Transverse colon (tissue), 4 donors: Measurements from ENCODE around the gene RNU11. TPM values are rescaled to one million over a fixed set of nuclear protein-coding genes. Genes with fewer than 3 reads are reported as not detected.

Experiments used
- DNase-seq: peaks from one replicate; pipeline ENCODE4 v3.0.0-alpha.2; 2019
- H3K27ac ChIP-seq, 4 donors: fragments of 200-600 bp; sonication (generic); 2 replicates each; pipeline ENCODE4 v1.5.1; 2016 to 2018; ENCODE audit warnings: inconsistent platforms in 4 of 4
- H3K27me3 ChIP-seq: fragments of 200-600 bp; sonication (generic); 2 replicates; pipeline ENCODE4 v1.5.1; 2017; ENCODE audit warnings: inconsistent platforms
- H3K36me3 ChIP-seq, 4 donors: fragments of 200-600 bp; sonication (generic); 2 replicates each; pipeline ENCODE4 v1.5.1; 2017 to 2019; ENCODE audit warnings: inconsistent platforms in 4 of 4
- H3K4me1 ChIP-seq, 4 donors: fragments of 200-600 bp; sonication (generic); 2 replicates each; pipeline ENCODE4 v1.5.1; 2017 to 2020; ENCODE audit warnings: inconsistent platforms in 4 of 4
- H3K4me3 ChIP-seq, 4 donors: fragments of 200-600 bp; sonication (generic); 1 replicate in 1 of 4; 2 replicates in 3 of 4; pipeline versions ENCODE4 v1.5.1 to v1.6.1; 2017 to 2019; ENCODE audit warnings: inconsistent platforms in 4 of 4
- H3K9me3 ChIP-seq, 2 donors: fragments of 200-600 bp; sonication (generic); 2 replicates each; pipeline ENCODE4 v1.5.1; 2017 to 2019; ENCODE audit warnings: inconsistent platforms in 2 of 2
- EP300 ChIP-seq: sonication (generic); formaldehyde crosslinking; IDR thresholded peaks from one replicate; pipeline ENCODE4 v1.6.1; 2017; ENCODE audit warnings: antibody characterized with exemption, low read depth
- POLR2A ChIP-seq: fragments of 450-650 bp; IDR thresholded peaks from one replicate; pipeline ENCODE4 v1.6.1; 2016; ENCODE audit warnings: antibody characterized with exemption, mild to moderate bottlenecking, moderate library complexity
- POLR2AphosphoS5 ChIP-seq, 3 donors: sonication (generic); formaldehyde crosslinking; IDR thresholded peaks; one replicate each; pipeline ENCODE4 v1.6.1; 2016; ENCODE audit warnings: antibody characterized with exemption in 3 of 3
- WGBS, 2 donors: methylation state at CpG; one replicate each; pipeline ENCODE4 v1.1.5; 2018; ENCODE audit warnings: low coverage in 1 of 2; 5-methylcytosine and 5-hydroxymethylcytosine counted together
- in situ Hi-C, 4 donors: fragments of 200-750 bp; cut with MboI; loops; one replicate each; pipeline versions ENCODE4 v1.15.0 to v1.15.1; 2017; ENCODE audit warnings: low sequenced_read_pairs in 3 of 4, low pct_ligation_motif_present in 1 of 4, low pct_unique_long_range_greater_than_20kb in 1 of 4
- intact Hi-C: fragments of 100-400 bp; cut with DNase I; formaldehyde crosslinking; loops from one replicate; pipeline ENCODE4 v1.15.1; 2023; ENCODE audit warnings: low total_unique reads
- total RNA-seq, 4 donors: library from RNA; depleted of rRNA; stranded (reverse); fragments of >200 nt; gene quantifications; one replicate each; pipeline ENCODE4 v1.1.0, GENCODE V29; 2016
- TF ChIP-seq, protein P1 (sequence below), 5 experiments: fragments of 200-600 bp in 3 of 5; fragments of 450-650 bp in 2 of 5; sonication (generic) in 3 of 5; IDR thresholded peaks; 1 replicate in 2 of 5; 2 replicates in 3 of 5; pipeline ENCODE4 v1.5.1; 2016 to 2017; ENCODE audit warnings: antibody characterized with exemption in 5 of 5, inconsistent platforms in 3 of 5, mild to moderate bottlenecking in 2 of 5, moderate library complexity in 1 of 5

RNU11 gene
- total RNA-seq = not detected

DNA sequence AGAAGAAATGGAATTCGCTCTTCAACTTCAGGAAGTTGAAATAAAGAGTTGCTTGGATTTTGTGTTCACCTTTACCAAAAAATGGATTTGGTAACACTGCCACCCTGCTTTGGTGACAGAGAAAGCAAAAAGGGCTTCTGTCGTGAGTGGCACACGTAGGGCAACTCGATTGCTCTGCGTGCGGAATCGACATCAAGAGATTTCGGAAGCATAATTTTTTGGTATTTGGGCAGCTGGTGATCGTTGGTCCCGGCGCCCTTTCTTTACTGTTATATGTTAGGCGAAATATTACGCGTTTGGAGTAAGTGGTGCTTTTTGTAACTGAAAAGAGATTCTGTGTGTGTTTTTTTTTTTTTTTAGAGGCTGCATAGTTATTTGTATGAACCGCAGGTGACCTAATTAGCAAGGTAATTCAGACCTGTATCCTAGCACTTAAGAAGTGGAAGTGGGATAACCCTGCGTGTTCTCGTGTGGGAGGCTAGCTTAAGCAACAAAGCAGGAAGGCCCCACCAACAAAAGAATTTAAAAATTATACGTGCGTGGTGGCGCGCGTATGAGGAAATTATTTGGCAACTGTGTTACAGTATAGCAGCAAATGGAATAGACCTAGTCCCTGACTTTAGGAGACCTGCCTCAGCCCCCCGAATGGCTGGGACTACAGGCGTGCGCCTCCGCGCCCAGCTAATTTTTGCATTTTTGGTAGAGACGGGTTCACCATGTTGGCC is at the start of gene RNU11:
Gene RNU11 (plus strand): TSS at position 127 of the 725 bp plus-strand sequence.
- intact Hi-C loops = no loop called here
- in situ Hi-C loops = no loop called here
- H3K27ac ChIP-seq = peak within 1 kb of the TSS; percentile 90 to 97 (median 93)
- peak; percentile 100 for TF ChIP-seq POLR2A
- TF ChIP-seq POLR2AphosphoS5 (IDR thresholded peaks at IDR 0.05) = peak; percentile 100
- TF ChIP-seq, protein P1, sequence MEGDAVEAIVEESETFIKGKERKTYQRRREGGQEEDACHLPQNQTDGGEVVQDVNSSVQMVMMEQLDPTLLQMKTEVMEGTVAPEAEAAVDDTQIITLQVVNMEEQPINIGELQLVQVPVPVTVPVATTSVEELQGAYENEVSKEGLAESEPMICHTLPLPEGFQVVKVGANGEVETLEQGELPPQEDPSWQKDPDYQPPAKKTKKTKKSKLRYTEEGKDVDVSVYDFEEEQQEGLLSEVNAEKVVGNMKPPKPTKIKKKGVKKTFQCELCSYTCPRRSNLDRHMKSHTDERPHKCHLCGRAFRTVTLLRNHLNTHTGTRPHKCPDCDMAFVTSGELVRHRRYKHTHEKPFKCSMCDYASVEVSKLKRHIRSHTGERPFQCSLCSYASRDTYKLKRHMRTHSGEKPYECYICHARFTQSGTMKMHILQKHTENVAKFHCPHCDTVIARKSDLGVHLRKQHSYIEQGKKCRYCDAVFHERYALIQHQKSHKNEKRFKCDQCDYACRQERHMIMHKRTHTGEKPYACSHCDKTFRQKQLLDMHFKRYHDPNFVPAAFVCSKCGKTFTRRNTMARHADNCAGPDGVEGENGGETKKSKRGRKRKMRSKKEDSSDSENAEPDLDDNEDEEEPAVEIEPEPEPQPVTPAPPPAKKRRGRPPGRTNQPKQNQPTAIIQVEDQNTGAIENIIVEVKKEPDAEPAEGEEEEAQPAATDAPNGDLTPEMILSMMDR (IDR thresholded peaks at IDR 0.05) = no peak
- TF ChIP-seq EP300 = peak; percentile 76
- 0 to 3% methylated on average over 6 to 28 of the region's 28 CpGs for WGBS, 2 donors
- peak; percentile 94 for DNase-seq
- peaks cover 17 to 31% (median 20%) of the 10 kb centered on the region in 4 donors for H3K4me1 ChIP-seq
- H3K4me3 ChIP-seq = peak within 1 kb of the TSS; percentile 25 to 52 (median 32)
- H3K36me3 ChIP-seq = no peaks in the 10 kb centered on the region
- H3K9me3 ChIP-seq = no peaks in the 10 kb centered on the region
- no peaks in the 10 kb centered on the region for H3K27me3 ChIP-seq

DNA sequence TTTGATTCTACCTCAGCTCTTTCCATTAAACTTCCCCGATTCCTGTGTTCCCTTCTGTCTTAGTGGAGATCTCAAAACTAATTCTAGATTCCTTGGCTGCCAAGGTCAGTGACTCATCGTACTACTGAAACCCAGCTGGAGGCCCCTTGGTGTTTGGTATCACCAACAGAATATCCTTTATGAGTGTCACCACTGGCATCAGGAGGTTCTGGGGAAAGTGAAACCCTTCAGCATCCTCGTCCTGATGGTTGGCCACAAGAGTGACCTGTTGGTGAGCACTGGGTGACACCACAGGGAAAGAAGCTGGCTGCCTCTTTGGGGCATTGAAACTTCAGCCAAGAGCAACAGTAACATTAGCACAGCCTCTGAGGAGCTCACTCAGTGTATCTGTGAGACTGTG is 46.7 kb upstream of the RNU11 start:
- no peak for DNase-seq
- Histone ChIP-seq H3K4me3 (no peak overlapping the region), H3K27ac (no peak overlapping the region), H3K27me3 (no peaks in the 10 kb centered on the region), H3K9me3 (no peaks in the 10 kb centered on the region), H3K36me3 (peaks cover 0 to 17% (median 5%) of the 10 kb centered on the region in 4 donors), H3K4me1 (peaks cover 0 to 3% (median 0%) of the 10 kb centered on the region in 4 donors)
- no peak for TF ChIP-seq EP300
- TF ChIP-seq, protein P1 (IDR thresholded peaks at IDR 0.05) = no peak
- TF ChIP-seq POLR2AphosphoS5 (IDR thresholded peaks at IDR 0.05) = no peak
- TF ChIP-seq POLR2A = no peak
- intact Hi-C loops (loop anchor here (10.0 kb wide), 1 partner anchor 87 kb away; no protein-coding TSS in a partner anchor), in situ Hi-C loops (loop anchor here in 3 of 4 donors (5.0 to 25.0 kb wide), 4 partner anchors 84 to 194 kb away; partner anchors contain the start of gene RCC1 (in 1 of the 3))
- WGBS, 2 donors = 58 to 63% methylated on average over 2 to 3 of the region's 3 CpGs

DNA sequence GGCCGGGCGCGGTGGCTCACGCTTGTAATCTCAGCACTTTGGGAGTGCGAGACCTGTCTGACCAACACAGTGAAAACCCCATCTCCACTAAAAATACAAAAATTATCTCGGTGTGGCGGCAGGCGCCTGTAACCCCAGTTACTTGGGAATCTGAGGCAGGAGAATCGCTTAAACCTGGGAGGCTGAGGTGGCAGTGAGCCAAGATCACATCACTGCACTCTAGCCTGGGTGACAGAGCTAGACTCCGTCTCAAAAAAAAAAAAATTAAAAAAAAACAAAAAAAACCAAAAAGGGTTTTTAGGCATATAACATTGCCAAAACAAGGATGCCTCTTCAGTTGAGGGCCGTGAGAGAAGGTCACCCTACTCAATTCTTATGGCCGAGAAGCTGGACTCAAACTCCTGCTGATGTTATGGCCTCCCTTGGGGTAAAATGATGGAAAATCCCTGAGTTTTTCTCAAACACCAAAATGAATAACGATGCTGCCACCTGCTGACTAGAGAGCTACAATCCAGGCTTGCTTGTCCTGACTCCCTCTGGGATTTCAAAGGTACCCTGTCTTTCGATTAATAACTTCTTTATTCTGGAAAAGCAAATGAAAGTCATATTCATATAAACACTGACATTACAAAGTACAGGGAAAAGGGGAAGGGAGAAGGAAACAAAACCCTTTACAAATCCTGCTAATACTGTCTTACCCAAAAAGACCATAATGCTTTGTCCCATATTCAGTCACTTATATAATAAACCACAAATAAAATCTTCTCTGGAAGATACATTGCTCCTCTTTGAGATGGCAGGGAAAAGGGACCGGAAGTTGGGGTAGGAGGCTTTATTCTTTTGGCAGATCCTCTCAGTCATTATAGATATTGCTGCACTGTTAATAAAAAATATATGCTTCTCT is 45.6 kb upstream of the RNU11 start:
- DNase-seq = peak; percentile 55
- WGBS, 2 donors = 53 to 71% methylated on average over 6 to 15 of the region's 15 CpGs

More for the DNA sequence above, 45.6 kb upstream of the RNU11 start:
- Histone ChIP-seq H3K9me3 (no peaks in the 10 kb centered on the region), H3K27me3 (no peaks in the 10 kb centered on the region), H3K36me3 (peaks cover 0 to 25% (median 8%) of the 10 kb centered on the region in 4 donors), H3K4me1 (peaks cover 0 to 3% (median 0%) of the 10 kb centered on the region in 4 donors), H3K4me3 (no peak overlapping the region), H3K27ac (no peak overlapping the region)
- intact Hi-C loops (loop anchor here (10.0 kb wide), 1 partner anchor 88 kb away; no protein-coding TSS in a partner anchor), in situ Hi-C loops (loop anchor here in 3 of 4 donors (5.0 to 25.0 kb wide), 4 partner anchors 85 to 195 kb away; partner anchors contain the start of gene RCC1 (in 1 of the 3))
- no peak for TF ChIP-seq POLR2AphosphoS5 (IDR thresholded peaks at IDR 0.05)
- TF ChIP-seq, protein P1 (IDR thresholded peaks at IDR 0.05) = peak; percentile 55 to 68 (median 57)
